ENCODE measurements around the gene CEP350.
A peak's percentile ranks its signal among the peaks of the same experiment; 100 is the strongest.
"Not testable (repeated sequence)": the region's sequence is repeated elsewhere in the genome, so short reads cannot be mapped to it uniquely, and the experiment has no call there.

The CEP350 gene

GRCh38 chr1:179951383-179952144 lies 3.0 kb upstream of the CEP350 start:
- no peak for DNase-seq

GRCh38 chr1:179952186-179952585 lies 2.4 kb upstream of the CEP350 start:
- DNase-seq: no peak

GRCh38 chr1:179953974-179954492 lies 577 bp upstream of the CEP350 start:
- DNase-seq: peak; percentile 78

GRCh38 chr1:179955287-179955680 lies 674 bp downstream of the CEP350 start:
- DNase-seq: peak; percentile 46

GRCh38 chr1:179955731-179956130 lies 1.1 kb downstream of the CEP350 start:
- DNase-seq: no peak

GRCh38 chr1:179958359-179958758 lies 3.7 kb downstream of the CEP350 start:
- DNase-seq: no peak

- not testable (repeated sequence) for DNase-seq
These were observed 7.6 kb downstream of the CEP350 start for GRCh38 chr1:179962168-179962567.

- DNase-seq: no peak
These were observed 11.9 kb downstream of the CEP350 start for GRCh38 chr1:179966551-179966950.

GRCh38 chr1:179968284-179968993 lies 13.8 kb downstream of the CEP350 start:
- DNase-seq: no peak

- no peak for DNase-seq
These were observed 14.6 kb downstream of the CEP350 start for GRCh38 chr1:179968994-179969919.

- DNase-seq: no peak
These were observed 15.4 kb downstream of the CEP350 start for GRCh38 chr1:179969962-179970361.

- peak; percentile 81 for DNase-seq
These were observed 17.2 kb downstream of the CEP350 start for GRCh38 chr1:179971563-179972496.

- DNase-seq: peak; percentile 20
These were observed 18.8 kb downstream of the CEP350 start for GRCh38 chr1:179973198-179974110.

- no peak for DNase-seq
These were observed 22.5 kb downstream of the CEP350 start for GRCh38 chr1:179976970-179977651.

- DNase-seq: no peak
These were observed 23.8 kb downstream of the CEP350 start for GRCh38 chr1:179978199-179979079.

- DNase-seq: no peak
These were observed 29.5 kb downstream of the CEP350 start for GRCh38 chr1:179984101-179984500.

- DNase-seq: no peak
These were observed 30.3 kb downstream of the CEP350 start for GRCh38 chr1:179984942-179985341.

GRCh38 chr1:179990847-179991246 lies 36.2 kb downstream of the CEP350 start:
- DNase-seq: no peak

GRCh38 chr1:179995576-179995975 lies 41.0 kb downstream of the CEP350 start:
- no peak for DNase-seq

All from hematopoietic multipotent progenitor cell treated with erythropoietin and hydrocortisone succinate and interleukin-3 and kit ligand, for 8 days (in vitro differentiated cells).